ENCODE data around the gene ABCA4. TPM values are rescaled to one million over a fixed set of nuclear protein-coding genes. Genes with fewer than 3 reads are reported as not detected.
A peak's percentile ranks its signal among the peaks of the same experiment; 100 is the strongest.

ABCA4 gene
- total RNA-seq, 4 donors from 2014 or later = 0.19 to 1.7 (median 0.45) TPM

- no peak overlapping the region for H3K4me3 ChIP-seq
Measured at GRCh38 chr1:94063379-94063778, 57.6 kb downstream of the ABCA4 start.

GRCh38 chr1:94061513-94062443 is 59.2 kb downstream of the ABCA4 start:
- H3K27ac ChIP-seq (replicated peaks in 1 of 4) = no peak overlapping the region
- no peaks in the 10 kb centered on the region for H3K36me3 ChIP-seq
- peaks cover 15 to 39% (median 26%) of the 10 kb centered on the region in 4 donors for H3K4me1 ChIP-seq
- 32% methylated on average over 5 of the region's 5 CpGs for WGBS
- no peak for DNase-seq (ENCODE audit: extremely low spot score)
- H3K4me3 ChIP-seq = no peak overlapping the region
- TF ChIP-seq CTCF (IDR thresholded peaks at IDR 0.05) (peak; percentile 90 to 95 (median 94)), POLR2A (IDR thresholded peaks at IDR 0.05; ENCODE audit: low read depth) (no peak)
- H3K27me3 ChIP-seq = no peaks in the 10 kb centered on the region
- no peaks in the 10 kb centered on the region for H3K9me3 ChIP-seq
- intact Hi-C loops (cut with DNase I) = loop anchor here (2.0 to 5.0 kb wide), 2 partner anchors 176 to 273 kb away; partner anchors contain the start of gene ARHGAP29

More at GRCh38 chr1:94063379-94063778, 57.6 kb downstream of the ABCA4 start:
- DNase-seq (ENCODE audit: extremely low spot score) = no peak
- H3K4me1 ChIP-seq = peaks cover 23 to 42% (median 32%) of the 10 kb centered on the region in 4 donors
- no peaks in the 10 kb centered on the region for H3K9me3 ChIP-seq
- no peaks in the 10 kb centered on the region for H3K27me3 ChIP-seq
- TF ChIP-seq POLR2A (IDR thresholded peaks at IDR 0.05; ENCODE audit: low read depth) (no peak), POLR2AphosphoS5 (IDR thresholded peaks at IDR 0.05) (peak in 1 of 2 donors; percentile 12), CTCF (IDR thresholded peaks at IDR 0.05) (peak; percentile 15 to 42 (median 22))
- WGBS = 33% methylated on average over 5 of the region's 5 CpGs
- peak overlapping the region in 2 of 4 donors; percentile 6 to 18 for H3K27ac ChIP-seq (replicated peaks in 1 of 4)
- H3K36me3 ChIP-seq = no peaks in the 10 kb centered on the region
- intact Hi-C loops (cut with DNase I) = loop anchor here (5.0 kb wide), 1 partner anchor 174 kb away; the partner anchor contains the start of gene ARHGAP29

GRCh38 chr1:94060720-94061119 is 60.2 kb downstream of the ABCA4 start:
- no peak for DNase-seq (ENCODE audit: extremely low spot score)
- 78% methylated on average over 2 of the region's 2 CpGs for WGBS
- H3K4me3 ChIP-seq = no peak overlapping the region
- peaks cover 15 to 39% (median 26%) of the 10 kb centered on the region in 4 donors for H3K4me1 ChIP-seq
- intact Hi-C loops (cut with DNase I) = loop anchor here (2.0 to 5.0 kb wide), 2 partner anchors 177 to 274 kb away; partner anchors contain the start of gene ARHGAP29
- no peaks in the 10 kb centered on the region for H3K9me3 ChIP-seq
- no peaks in the 10 kb centered on the region for H3K36me3 ChIP-seq
- no peak overlapping the region for H3K27ac ChIP-seq (replicated peaks in 1 of 4)
- no peaks in the 10 kb centered on the region for H3K27me3 ChIP-seq
- TF ChIP-seq POLR2AphosphoS5 (IDR thresholded peaks at IDR 0.05) (no peak), EP300 (IDR thresholded peaks at IDR 0.05) (no peak), CTCF (IDR thresholded peaks at IDR 0.05) (no peak), POLR2A (IDR thresholded peaks at IDR 0.05; ENCODE audit: low read depth) (no peak)

- intact Hi-C loops (cut with DNase I) = loop anchor here (10.0 kb wide), 1 partner anchor 406 kb away; no protein-coding TSS in a partner anchor
- no peak for DNase-seq (ENCODE audit: extremely low spot score)
- H3K27me3 ChIP-seq = no peaks in the 10 kb centered on the region
- no peaks in the 10 kb centered on the region for H3K36me3 ChIP-seq
- TF ChIP-seq POLR2AphosphoS5 (IDR thresholded peaks at IDR 0.05) (no peak), POLR2A (IDR thresholded peaks at IDR 0.05; ENCODE audit: low read depth) (no peak), EP300 (IDR thresholded peaks at IDR 0.05) (no peak), CTCF (IDR thresholded peaks at IDR 0.05) (no peak)
- H3K9me3 ChIP-seq = no peaks in the 10 kb centered on the region
- H3K4me1 ChIP-seq = peaks cover 15 to 34% (median 18%) of the 10 kb centered on the region in 4 donors
- WGBS = 68% methylated on average over 3 of the region's 3 CpGs
- H3K27ac ChIP-seq (replicated peaks in 1 of 4) = no peak overlapping the region
- no peak overlapping the region for H3K4me3 ChIP-seq
Measured at GRCh38 chr1:94058766-94059165, 62.2 kb downstream of the ABCA4 start.

Data from esophagus muscularis mucosa (tissue), 4 donors.